ENCODE data around the gene EPHA8.

Gene EPHA8

DNA sequence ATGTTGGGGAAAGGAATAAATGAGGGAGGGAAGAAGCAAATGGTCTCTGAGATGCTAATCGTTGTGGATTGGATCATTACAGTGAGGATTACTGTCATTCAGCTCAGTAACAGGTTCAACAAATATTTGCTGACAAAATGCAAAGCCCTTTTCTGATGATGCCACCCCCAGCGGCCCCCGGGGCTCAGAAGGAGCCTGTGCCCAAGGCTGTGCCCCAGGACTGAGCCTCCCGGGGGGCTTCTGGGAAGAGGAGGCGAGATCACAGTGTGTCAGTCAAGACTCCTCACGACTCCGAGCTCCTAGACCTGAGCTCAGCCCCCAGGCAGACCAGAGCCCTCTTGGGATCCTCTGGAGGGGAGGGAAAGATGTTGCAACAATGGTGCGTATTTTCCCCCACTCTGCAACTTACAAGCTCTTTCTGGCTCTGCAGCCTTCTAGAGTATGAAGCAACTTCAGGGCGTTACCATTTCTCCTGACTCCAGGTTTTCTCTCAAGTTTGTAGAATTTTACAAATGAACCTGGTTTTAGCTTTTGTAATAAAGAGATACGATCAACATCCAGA is 20.8 kb downstream of the EPHA8 start:
- Histone ChIP-seq H3K4me3 (ENCODE audit: low read length) (no peak overlapping the region), H3K4me1 (ENCODE audit: insufficient read depth, low read length) (no peaks in the 10 kb centered on the region), H3K27ac (ENCODE audit: low read depth, low read length) (no peak overlapping the region), H3K27me3 (ENCODE audit: insufficient read depth, low read length) (no peaks in the 10 kb centered on the region), H3K9me3 (ENCODE audit: insufficient read depth, low read depth, low read length) (no peaks in the 10 kb centered on the region), H3K9ac (ENCODE audit: low read depth, low read length) (no peak overlapping the region), H3K36me3 (ENCODE audit: insufficient read depth, low read length) (no peaks in the 10 kb centered on the region)
- WGBS: 72% methylated on average over 10 of the region's 10 CpGs

GRCh38 chr1:22584970-22585369 is 21.7 kb downstream of the EPHA8 start:
- Histone ChIP-seq H3K9ac (ENCODE audit: low read depth, low read length) (no peak overlapping the region), H3K9me3 (ENCODE audit: insufficient read depth, low read depth, low read length) (no peaks in the 10 kb centered on the region), H3K4me3 (ENCODE audit: low read length) (no peak overlapping the region), H3K4me1 (ENCODE audit: insufficient read depth, low read length) (no peaks in the 10 kb centered on the region), H3K36me3 (ENCODE audit: insufficient read depth, low read length) (no peaks in the 10 kb centered on the region), H3K27ac (ENCODE audit: low read depth, low read length) (no peak overlapping the region), H3K27me3 (ENCODE audit: insufficient read depth, low read length) (no peaks in the 10 kb centered on the region)
- 91% methylated on average over 9 of the region's 9 CpGs for WGBS

DNA sequence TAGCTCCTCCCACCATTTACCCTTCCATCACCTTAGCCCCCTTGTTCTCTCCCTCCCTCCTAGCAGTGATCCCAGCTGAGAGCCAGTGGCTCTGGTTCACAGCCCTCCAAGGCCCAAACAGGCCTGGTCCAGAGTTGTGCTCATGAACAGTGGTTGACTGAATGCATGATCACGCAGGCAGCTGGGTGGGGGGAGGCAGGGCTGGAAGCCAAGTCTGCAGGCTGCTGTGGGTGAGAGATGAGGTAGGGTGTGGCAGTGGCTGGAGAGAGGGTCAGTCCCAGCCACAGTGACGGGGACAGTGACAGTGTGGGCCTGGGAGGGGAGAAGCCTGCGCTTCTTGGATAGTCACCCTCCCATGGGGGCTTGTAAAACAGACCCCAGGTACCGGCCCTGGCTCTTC is 22.2 kb downstream of the EPHA8 start:
- Histone ChIP-seq H3K4me1 (ENCODE audit: insufficient read depth, low read length) (no peaks in the 10 kb centered on the region), H3K27ac (ENCODE audit: low read depth, low read length) (no peak overlapping the region), H3K36me3 (ENCODE audit: insufficient read depth, low read length) (no peaks in the 10 kb centered on the region), H3K9ac (ENCODE audit: low read depth, low read length) (no peak overlapping the region), H3K9me3 (ENCODE audit: insufficient read depth, low read depth, low read length) (no peaks in the 10 kb centered on the region), H3K4me3 (ENCODE audit: low read length) (no peak overlapping the region), H3K27me3 (ENCODE audit: insufficient read depth, low read length) (no peaks in the 10 kb centered on the region)
- WGBS: 90% methylated on average over 4 of the region's 4 CpGs

GRCh38 chr1:22586356-22587130 is 23.3 kb downstream of the EPHA8 start:
- no peak overlapping the region for H3K4me3 ChIP-seq (ENCODE audit: low read length)
- 91% methylated on average over 19 of the region's 19 CpGs for WGBS
- H3K27ac ChIP-seq (ENCODE audit: low read depth, low read length): no peak overlapping the region
- no peak overlapping the region for H3K9ac ChIP-seq (ENCODE audit: low read depth, low read length)
- H3K9me3 ChIP-seq (ENCODE audit: insufficient read depth, low read depth, low read length): no peaks in the 10 kb centered on the region
- no peaks in the 10 kb centered on the region for H3K36me3 ChIP-seq (ENCODE audit: insufficient read depth, low read length)
- no peaks in the 10 kb centered on the region for H3K4me1 ChIP-seq (ENCODE audit: insufficient read depth, low read length)
- H3K27me3 ChIP-seq (ENCODE audit: insufficient read depth, low read length): no peaks in the 10 kb centered on the region

GRCh38 chr1:22587247-22587646 is 24.0 kb downstream of the EPHA8 start:
- H3K27me3 ChIP-seq (ENCODE audit: insufficient read depth, low read length): no peaks in the 10 kb centered on the region
- H3K4me1 ChIP-seq (ENCODE audit: insufficient read depth, low read length): no peaks in the 10 kb centered on the region
- H3K36me3 ChIP-seq (ENCODE audit: insufficient read depth, low read length): no peaks in the 10 kb centered on the region
- no peak overlapping the region for H3K4me3 ChIP-seq (ENCODE audit: low read length)
- H3K9me3 ChIP-seq (ENCODE audit: insufficient read depth, low read depth, low read length): no peaks in the 10 kb centered on the region
- no peak overlapping the region for H3K9ac ChIP-seq (ENCODE audit: low read depth, low read length)
- 93% methylated on average over 7 of the region's 7 CpGs for WGBS
- H3K27ac ChIP-seq (ENCODE audit: low read depth, low read length): no peak overlapping the region

GRCh38 chr1:22588899-22589422 is 25.7 kb downstream of the EPHA8 start:
- Histone ChIP-seq H3K9ac (ENCODE audit: low read depth, low read length) (no peak overlapping the region), H3K4me3 (ENCODE audit: low read length) (no peak overlapping the region), H3K27ac (ENCODE audit: low read depth, low read length) (no peak overlapping the region), H3K27me3 (ENCODE audit: insufficient read depth, low read length) (no peaks in the 10 kb centered on the region), H3K36me3 (ENCODE audit: insufficient read depth, low read length) (no peaks in the 10 kb centered on the region), H3K9me3 (ENCODE audit: insufficient read depth, low read depth, low read length) (no peaks in the 10 kb centered on the region), H3K4me1 (ENCODE audit: insufficient read depth, low read length) (no peaks in the 10 kb centered on the region)
- 90% methylated on average over 24 of the region's 24 CpGs for WGBS

DNA sequence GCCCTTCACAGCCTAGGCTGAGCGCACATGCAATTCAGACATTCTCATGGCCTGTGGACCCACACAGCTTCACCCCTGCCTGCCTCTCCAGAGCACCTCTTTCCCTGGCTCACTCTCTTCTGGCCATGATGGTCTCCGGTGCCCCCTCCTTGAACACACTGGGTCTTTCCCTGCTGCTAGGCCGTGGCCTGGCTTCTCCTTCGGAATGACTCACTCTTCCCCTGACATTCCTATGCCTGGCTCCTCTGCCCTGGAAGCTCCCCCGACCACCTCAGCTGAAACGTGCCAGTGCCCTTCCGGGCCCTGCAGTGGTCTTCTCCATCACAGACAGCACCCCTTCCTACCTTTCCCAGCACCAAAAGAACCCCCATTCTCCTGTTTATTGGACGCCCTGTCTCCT is 28.3 kb downstream of the EPHA8 start:
- WGBS: 74% methylated on average over 8 of the region's 8 CpGs
- Histone ChIP-seq H3K9me3 (ENCODE audit: insufficient read depth, low read depth, low read length) (no peaks in the 10 kb centered on the region), H3K9ac (ENCODE audit: low read depth, low read length) (no peak overlapping the region), H3K27me3 (ENCODE audit: insufficient read depth, low read length) (no peaks in the 10 kb centered on the region), H3K27ac (ENCODE audit: low read depth, low read length) (no peak overlapping the region), H3K36me3 (ENCODE audit: insufficient read depth, low read length) (no peaks in the 10 kb centered on the region), H3K4me3 (ENCODE audit: low read length) (no peak overlapping the region), H3K4me1 (ENCODE audit: insufficient read depth, low read length) (no peaks in the 10 kb centered on the region)

- Histone ChIP-seq H3K27me3 (ENCODE audit: insufficient read depth, low read length) (no peaks in the 10 kb centered on the region), H3K36me3 (ENCODE audit: insufficient read depth, low read length) (no peaks in the 10 kb centered on the region), H3K9me3 (ENCODE audit: insufficient read depth, low read depth, low read length) (no peaks in the 10 kb centered on the region), H3K27ac (ENCODE audit: low read depth, low read length) (no peak overlapping the region), H3K4me1 (ENCODE audit: insufficient read depth, low read length) (no peaks in the 10 kb centered on the region), H3K9ac (ENCODE audit: low read depth, low read length) (no peak overlapping the region), H3K4me3 (ENCODE audit: low read length) (no peak overlapping the region)
- 89% methylated on average over 9 of the region's 9 CpGs for WGBS
These were observed 28.8 kb downstream of the EPHA8 start for GRCh38 chr1:22592051-22592450.

DNA sequence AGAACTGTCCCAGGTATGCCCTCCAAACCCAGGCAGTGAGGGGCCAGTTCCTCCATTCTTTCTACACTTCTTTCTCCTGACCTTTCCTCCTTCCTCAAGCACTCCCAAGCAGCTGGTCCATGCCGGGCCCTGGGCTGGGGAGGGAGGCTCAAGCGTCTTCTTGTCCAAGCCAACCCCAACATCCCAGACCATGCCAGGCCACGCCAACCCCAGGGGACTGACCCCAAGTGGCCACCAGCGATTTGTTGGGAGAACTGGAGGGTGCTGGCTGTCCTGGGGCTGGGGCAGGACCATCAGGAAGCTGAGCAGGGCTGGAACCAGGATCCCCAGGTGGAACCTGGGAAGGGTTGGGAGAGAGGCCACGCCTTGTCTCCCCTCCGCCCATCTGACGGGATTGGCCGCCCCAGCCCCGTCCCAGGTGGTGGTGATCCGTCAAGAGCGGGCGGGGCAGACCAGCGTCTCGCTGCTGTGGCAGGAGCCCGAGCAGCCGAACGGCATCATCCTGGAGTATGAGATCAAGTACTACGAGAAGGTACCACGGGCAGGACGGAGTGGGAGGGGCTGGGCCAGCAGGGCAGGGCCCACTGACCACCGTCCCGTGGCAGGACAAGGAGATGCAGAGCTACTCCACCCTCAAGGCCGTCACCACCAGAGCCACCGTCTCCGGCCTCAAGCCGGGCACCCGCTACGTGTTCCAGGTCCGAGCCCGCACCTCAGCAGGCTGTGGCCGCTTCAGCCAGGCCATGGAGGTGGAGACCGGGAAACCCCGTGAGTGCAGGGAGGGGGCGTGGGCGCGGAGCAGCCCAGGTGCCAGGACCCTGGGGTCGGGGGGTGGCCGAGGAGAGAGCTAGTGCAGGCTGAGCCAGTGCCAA is 29.9 kb downstream of the EPHA8 start:
- Histone ChIP-seq H3K9me3 (ENCODE audit: insufficient read depth, low read depth, low read length) (no peaks in the 10 kb centered on the region), H3K36me3 (ENCODE audit: insufficient read depth, low read length) (no peaks in the 10 kb centered on the region), H3K27me3 (ENCODE audit: insufficient read depth, low read length) (no peaks in the 10 kb centered on the region), H3K9ac (ENCODE audit: low read depth, low read length) (no peak overlapping the region), H3K4me1 (ENCODE audit: insufficient read depth, low read length) (no peaks in the 10 kb centered on the region), H3K4me3 (ENCODE audit: low read length) (no peak overlapping the region), H3K27ac (ENCODE audit: low read depth, low read length) (no peak overlapping the region)
- 88% methylated on average over 38 of the region's 38 CpGs for WGBS

- Histone ChIP-seq H3K27ac (ENCODE audit: low read depth, low read length) (no peak overlapping the region), H3K4me1 (ENCODE audit: insufficient read depth, low read length) (no peaks in the 10 kb centered on the region), H3K27me3 (ENCODE audit: insufficient read depth, low read length) (no peaks in the 10 kb centered on the region), H3K9ac (ENCODE audit: low read depth, low read length) (no peak overlapping the region), H3K9me3 (ENCODE audit: insufficient read depth, low read depth, low read length) (no peaks in the 10 kb centered on the region), H3K4me3 (ENCODE audit: low read length) (no peak overlapping the region), H3K36me3 (ENCODE audit: insufficient read depth, low read length) (no peaks in the 10 kb centered on the region)
- 86% methylated on average over 10 of the region's 10 CpGs for WGBS
These were observed 31.1 kb downstream of the EPHA8 start for GRCh38 chr1:22594396-22594795.

DNA sequence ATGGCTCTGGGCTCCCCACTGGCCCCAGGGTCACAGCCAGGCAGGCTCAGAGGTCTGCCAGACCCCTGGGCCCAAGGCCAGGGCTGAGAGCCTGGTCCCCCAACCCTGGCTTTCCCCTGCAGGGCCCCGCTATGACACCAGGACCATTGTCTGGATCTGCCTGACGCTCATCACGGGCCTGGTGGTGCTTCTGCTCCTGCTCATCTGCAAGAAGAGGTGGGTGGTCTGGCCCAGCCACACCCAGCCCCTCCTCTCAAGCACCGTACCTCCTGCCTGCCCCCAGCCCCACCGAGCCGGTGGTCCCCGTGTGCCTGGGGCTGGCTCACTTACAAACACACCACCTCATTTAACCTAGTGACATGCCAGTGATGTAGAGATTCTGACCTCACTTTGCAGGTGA is 31.8 kb downstream of the EPHA8 start:
- Histone ChIP-seq H3K9ac (ENCODE audit: low read depth, low read length) (no peak overlapping the region), H3K4me3 (ENCODE audit: low read length) (no peak overlapping the region), H3K36me3 (ENCODE audit: insufficient read depth, low read length) (no peaks in the 10 kb centered on the region), H3K9me3 (ENCODE audit: insufficient read depth, low read depth, low read length) (no peaks in the 10 kb centered on the region), H3K27me3 (ENCODE audit: insufficient read depth, low read length) (no peaks in the 10 kb centered on the region), H3K4me1 (ENCODE audit: insufficient read depth, low read length) (no peaks in the 10 kb centered on the region), H3K27ac (ENCODE audit: low read depth, low read length) (no peak overlapping the region)
- 90% methylated on average over 7 of the region's 7 CpGs for WGBS
